Measurements from ENCODE around the gene UPK1A.

The UPK1A gene

DNA sequence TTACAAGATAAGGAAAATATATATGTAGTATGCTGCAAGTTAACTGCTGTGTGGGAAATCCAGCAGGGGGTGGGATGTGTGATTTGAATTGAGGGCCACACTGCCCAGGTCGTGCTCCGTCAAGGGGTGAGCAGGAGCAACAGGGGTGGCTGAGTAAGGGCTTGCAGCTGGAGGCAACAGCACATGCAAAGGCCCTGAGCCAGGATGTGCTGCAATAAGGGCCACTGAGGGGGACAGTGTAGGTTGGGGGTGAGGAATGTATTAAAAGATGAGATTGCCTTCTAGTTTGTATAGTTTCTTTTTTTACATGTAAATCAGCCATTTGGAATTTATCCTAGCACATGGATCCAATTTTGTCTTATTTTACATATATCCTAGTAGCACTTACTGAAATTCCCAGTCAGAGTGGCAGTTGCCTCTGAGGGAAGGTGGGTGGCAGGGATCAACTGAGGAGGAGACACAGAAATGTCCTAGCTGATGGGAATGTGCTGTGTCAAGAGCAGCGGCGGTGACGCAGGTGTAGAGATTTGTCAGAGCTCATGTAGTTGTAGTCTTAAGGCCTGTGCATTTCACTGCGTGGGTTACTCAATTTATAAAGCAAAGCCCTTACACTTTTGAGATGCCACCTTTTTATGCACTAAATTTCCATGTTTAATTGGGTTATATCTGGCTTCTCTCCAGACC is 42.8 kb upstream of the UPK1A start:
- no peak overlapping the region for H3K9ac ChIP-seq (ENCODE audit: low read length)
- H3K4me3 ChIP-seq (ENCODE audit: low read depth, low read length, poor library complexity, severe bottlenecking) = no peak overlapping the region
- TF ChIP-seq EZH2 (IDR thresholded peaks at IDR 0.05; ENCODE audit: borderline replicate concordance, low read length) = no peak
- TF ChIP-seq, protein P1, sequence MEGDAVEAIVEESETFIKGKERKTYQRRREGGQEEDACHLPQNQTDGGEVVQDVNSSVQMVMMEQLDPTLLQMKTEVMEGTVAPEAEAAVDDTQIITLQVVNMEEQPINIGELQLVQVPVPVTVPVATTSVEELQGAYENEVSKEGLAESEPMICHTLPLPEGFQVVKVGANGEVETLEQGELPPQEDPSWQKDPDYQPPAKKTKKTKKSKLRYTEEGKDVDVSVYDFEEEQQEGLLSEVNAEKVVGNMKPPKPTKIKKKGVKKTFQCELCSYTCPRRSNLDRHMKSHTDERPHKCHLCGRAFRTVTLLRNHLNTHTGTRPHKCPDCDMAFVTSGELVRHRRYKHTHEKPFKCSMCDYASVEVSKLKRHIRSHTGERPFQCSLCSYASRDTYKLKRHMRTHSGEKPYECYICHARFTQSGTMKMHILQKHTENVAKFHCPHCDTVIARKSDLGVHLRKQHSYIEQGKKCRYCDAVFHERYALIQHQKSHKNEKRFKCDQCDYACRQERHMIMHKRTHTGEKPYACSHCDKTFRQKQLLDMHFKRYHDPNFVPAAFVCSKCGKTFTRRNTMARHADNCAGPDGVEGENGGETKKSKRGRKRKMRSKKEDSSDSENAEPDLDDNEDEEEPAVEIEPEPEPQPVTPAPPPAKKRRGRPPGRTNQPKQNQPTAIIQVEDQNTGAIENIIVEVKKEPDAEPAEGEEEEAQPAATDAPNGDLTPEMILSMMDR (IDR thresholded peaks at IDR 0.05; ENCODE audit: low read length) = no peak
- no peaks in the 10 kb centered on the region for H3K27me3 ChIP-seq (ENCODE audit: insufficient read depth, low read length)
- no peaks in the 10 kb centered on the region for H3K9me2 ChIP-seq (ENCODE audit: low read depth, low read length)
- H3K9me3 ChIP-seq (ENCODE audit: low read length) = no peaks in the 10 kb centered on the region
- no peak overlapping the region for H2AFZ ChIP-seq (ENCODE audit: low read length)
- no peaks in the 10 kb centered on the region for H4K20me1 ChIP-seq (ENCODE audit: insufficient read depth, low read length)
- H3K4me2 ChIP-seq (ENCODE audit: low read length) = no peak overlapping the region
- peaks cover 8% of the 10 kb centered on the region for H3K4me1 ChIP-seq (ENCODE audit: insufficient read depth, low read length, severe bottlenecking)
- no peaks in the 10 kb centered on the region for H3F3A ChIP-seq (ENCODE audit: insufficient read depth, low read length)
- no peaks in the 10 kb centered on the region for H3K79me2 ChIP-seq (ENCODE audit: insufficient read depth, low read length)
- H3K36me3 ChIP-seq (ENCODE audit: insufficient read depth, low read length) = peaks cover 16% of the 10 kb centered on the region
- no peak overlapping the region for H3K27ac ChIP-seq (ENCODE audit: low read depth, low read length, poor library complexity, severe bottlenecking)

DNA sequence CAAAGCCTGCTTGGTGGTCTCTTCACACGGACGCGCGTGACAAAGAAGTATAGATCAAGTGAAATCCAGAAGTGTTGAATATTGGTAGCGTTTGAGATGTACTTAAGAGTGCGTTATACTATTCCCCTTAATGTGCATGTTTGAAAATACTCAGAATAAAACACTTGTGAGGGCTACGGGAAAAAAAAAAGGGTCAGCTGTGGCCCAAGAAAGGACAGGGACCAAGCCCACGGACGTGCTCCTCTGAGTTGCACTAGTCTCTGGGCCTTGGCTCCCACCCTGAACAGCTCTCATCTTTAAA is 38.1 kb upstream of the UPK1A start:
- H3K27ac ChIP-seq (ENCODE audit: low read depth, low read length, poor library complexity, severe bottlenecking) = peak overlapping the region; percentile 33
- peaks cover 19% of the 10 kb centered on the region for H3K4me1 ChIP-seq (ENCODE audit: insufficient read depth, low read length, severe bottlenecking)
- H3K9me2 ChIP-seq (ENCODE audit: low read depth, low read length) = no peaks in the 10 kb centered on the region
- H3K36me3 ChIP-seq (ENCODE audit: insufficient read depth, low read length) = peaks cover 28% of the 10 kb centered on the region
- TF ChIP-seq, protein P1 (IDR thresholded peaks at IDR 0.05; ENCODE audit: low read length) = no peak
- TF ChIP-seq EZH2 (IDR thresholded peaks at IDR 0.05; ENCODE audit: borderline replicate concordance, low read length) = no peak
- H3K9ac ChIP-seq (ENCODE audit: low read length) = peak overlapping the region; percentile 72
- no peaks in the 10 kb centered on the region for H4K20me1 ChIP-seq (ENCODE audit: insufficient read depth, low read length)
- no peak overlapping the region for H2AFZ ChIP-seq (ENCODE audit: low read length)
- peak overlapping the region; percentile 89 for H3K4me2 ChIP-seq (ENCODE audit: low read length)
- no peaks in the 10 kb centered on the region for H3F3A ChIP-seq (ENCODE audit: insufficient read depth, low read length)
- peak overlapping the region; percentile 100 for H3K4me3 ChIP-seq (ENCODE audit: low read depth, low read length, poor library complexity, severe bottlenecking)
- H3K79me2 ChIP-seq (ENCODE audit: insufficient read depth, low read length) = peaks cover 5% of the 10 kb centered on the region; the same call in 1 of the 2 replicates
- H3K27me3 ChIP-seq (ENCODE audit: insufficient read depth, low read length) = no peaks in the 10 kb centered on the region
- no peaks in the 10 kb centered on the region for H3K9me3 ChIP-seq (ENCODE audit: low read length)

GRCh38 chr19:35628565-35629331 is 37.6 kb upstream of the UPK1A start, which contains the start of gene RBM42:
TSS of gene RBM42 (plus strand) at chr19:35629036. CDS start at chr19:35629154, 118 bp downstream.
- Histone ChIP-seq H3K4me3 (ENCODE audit: low read depth, low read length, poor library complexity, severe bottlenecking) (peak within 1 kb of the TSS; percentile 100), H3F3A (ENCODE audit: insufficient read depth, low read length) (no peaks in the 10 kb centered on the region), H3K9me3 (ENCODE audit: low read length) (no peaks in the 10 kb centered on the region), H3K27ac (ENCODE audit: low read depth, low read length, poor library complexity, severe bottlenecking) (peak within 1 kb of the TSS; percentile 33), H3K9me2 (ENCODE audit: low read depth, low read length) (no peaks in the 10 kb centered on the region), H2AFZ (ENCODE audit: low read length) (no peak within 1 kb of the TSS), H3K9ac (ENCODE audit: low read length) (peak within 1 kb of the TSS; percentile 100), H3K4me1 (ENCODE audit: insufficient read depth, low read length, severe bottlenecking) (peaks cover 19% of the 10 kb centered on the region), H3K27me3 (ENCODE audit: insufficient read depth, low read length) (no peaks in the 10 kb centered on the region), H3K4me2 (ENCODE audit: low read length) (peak within 1 kb of the TSS; percentile 100), H3K79me2 (ENCODE audit: insufficient read depth, low read length) (peaks cover 5% of the 10 kb centered on the region; the same call in 1 of the 2 replicates), H3K36me3 (ENCODE audit: insufficient read depth, low read length) (peaks cover 31% of the 10 kb centered on the region), H4K20me1 (ENCODE audit: insufficient read depth, low read length) (no peaks in the 10 kb centered on the region)
- TF ChIP-seq, protein P1 (IDR thresholded peaks at IDR 0.05; ENCODE audit: low read length) = no peak
- TF ChIP-seq EZH2 (IDR thresholded peaks at IDR 0.05; ENCODE audit: borderline replicate concordance, low read length) = no peak

Measured in OCI-LY1 (cell line).